ENCODE results near the gene TOMM7. TPM values are rescaled to one million over a fixed set of nuclear protein-coding genes. Genes with fewer than 3 reads are reported as not detected.
"Not testable (repeated sequence)": the region's sequence is repeated elsewhere in the genome, so short reads cannot be mapped to it uniquely, and the experiment has no call there.

TOMM7 gene
- total RNA-seq, 2 donors from 2014 or later: 270 to 281 TPM

- Mint-ChIP-seq H3K36me3 (no peaks in the 10 kb centered on the region), H3K27ac (peak overlapping the region; percentile 9 to 19), H3K9me3 (no peaks in the 10 kb centered on the region)
- DNase-seq (ENCODE audit: low spot score in 2 of 2): no peak
- no peak for ATAC-seq
Observed at GRCh38 chr7:22810843-22811242, 11.8 kb downstream of the TOMM7 start.

- Mint-ChIP-seq H3K9me3 (no peaks in the 10 kb centered on the region), H3K36me3 (no peaks in the 10 kb centered on the region), H3K27ac (peak overlapping the region in 1 of 2 donors; percentile 9)
- no peak for ATAC-seq
- DNase-seq (ENCODE audit: low spot score in 2 of 2): no peak
Observed at GRCh38 chr7:22809902-22810642, 12.6 kb downstream of the TOMM7 start.

GRCh38 chr7:22808140-22808539 is 14.5 kb downstream of the TOMM7 start:
- no peaks in the 10 kb centered on the region for H3K36me3 Mint-ChIP-seq
- no peaks in the 10 kb centered on the region for H3K9me3 Mint-ChIP-seq
- DNase-seq (ENCODE audit: low spot score in 2 of 2) (no peak), ATAC-seq (no peak)
- no peak overlapping the region for H3K27ac Mint-ChIP-seq

- H3K9me3 Mint-ChIP-seq: no peaks in the 10 kb centered on the region
- H3K36me3 Mint-ChIP-seq: no peaks in the 10 kb centered on the region
- H3K27ac Mint-ChIP-seq: no peak overlapping the region
- DNase-seq (ENCODE audit: low spot score in 2 of 2) (no peak), ATAC-seq (no peak)
Observed at GRCh38 chr7:22806752-22807151, 15.9 kb downstream of the TOMM7 start.

GRCh38 chr7:22805227-22805626 is 17.4 kb downstream of the TOMM7 start:
- DNase-seq (ENCODE audit: low spot score in 2 of 2): no peak
- Mint-ChIP-seq H3K27ac (no peak overlapping the region), H3K9me3 (no peaks in the 10 kb centered on the region), H3K36me3 (no peaks in the 10 kb centered on the region)
- ATAC-seq: no peak

GRCh38 chr7:22802831-22803230 is 19.8 kb downstream of the TOMM7 start:
- H3K36me3 Mint-ChIP-seq; H3K9me3 Mint-ChIP-seq; H3K27ac Mint-ChIP-seq; DNase-seq (ENCODE audit: low spot score in 2 of 2); ATAC-seq: not testable (repeated sequence)

- ATAC-seq: no peak
- Mint-ChIP-seq H3K9me3 (no peaks in the 10 kb centered on the region), H3K36me3 (peaks cover under 1 to 6% of the 10 kb centered on the region in 2 donors)
Observed at GRCh38 chr7:22802426-22802825, 20.2 kb downstream of the TOMM7 start.

GRCh38 chr7:22801912-22802311 is 20.7 kb downstream of the TOMM7 start:
- no peak overlapping the region for H3K27ac Mint-ChIP-seq
- peaks cover 5 to 6% of the 10 kb centered on the region in 2 donors for H3K36me3 Mint-ChIP-seq
- ATAC-seq (no peak), DNase-seq (ENCODE audit: low spot score in 2 of 2) (no peak)
- peaks cover 0 to 3% of the 10 kb centered on the region in 2 donors for H3K9me3 Mint-ChIP-seq

More at GRCh38 chr7:22802426-22802825, 20.2 kb downstream of the TOMM7 start:
- no peak for DNase-seq (ENCODE audit: low spot score in 2 of 2)
- no peak overlapping the region for H3K27ac Mint-ChIP-seq

GRCh38 chr7:22799633-22800032 is 23.0 kb downstream of the TOMM7 start:
- no peak overlapping the region for H3K27ac Mint-ChIP-seq
- no peak for DNase-seq (ENCODE audit: low spot score in 2 of 2)
- H3K36me3 Mint-ChIP-seq: peaks cover 6% of the 10 kb centered on the region in 2 donors
- peaks cover 0 to 6% of the 10 kb centered on the region in 2 donors for H3K9me3 Mint-ChIP-seq
- no peak for ATAC-seq

- Mint-ChIP-seq H3K36me3 (peaks cover 6% of the 10 kb centered on the region in 2 donors), H3K9me3 (peaks cover 0 to 6% of the 10 kb centered on the region in 2 donors), H3K27ac (no peak overlapping the region)
- ATAC-seq (no peak), DNase-seq (ENCODE audit: low spot score in 2 of 2) (no peak)
Observed at GRCh38 chr7:22793593-22794462, 28.8 kb downstream of the TOMM7 start.

- Mint-ChIP-seq H3K27ac (no peak overlapping the region), H3K9me3 (no peaks in the 10 kb centered on the region), H3K36me3 (no peaks in the 10 kb centered on the region)
- DNase-seq (ENCODE audit: low spot score in 2 of 2): no peak
- no peak for ATAC-seq
Observed at GRCh38 chr7:22791204-22792158, 31.2 kb downstream of the TOMM7 start.

- not testable (repeated sequence) for DNase-seq (ENCODE audit: low spot score in 2 of 2); ATAC-seq; H3K27ac Mint-ChIP-seq; H3K36me3 Mint-ChIP-seq; H3K9me3 Mint-ChIP-seq
Observed at GRCh38 chr7:22790640-22791039, 32.0 kb downstream of the TOMM7 start.

- no peak for ATAC-seq
- H3K27ac Mint-ChIP-seq: no peak overlapping the region
- H3K9me3 Mint-ChIP-seq: no peaks in the 10 kb centered on the region
- no peak for DNase-seq (ENCODE audit: low spot score in 2 of 2)
- no peaks in the 10 kb centered on the region for H3K36me3 Mint-ChIP-seq
Observed at GRCh38 chr7:22787951-22788350, 34.7 kb downstream of the TOMM7 start.

- no peaks in the 10 kb centered on the region for H3K36me3 Mint-ChIP-seq
- DNase-seq (ENCODE audit: low spot score in 2 of 2) (no peak), ATAC-seq (no peak)
- no peak overlapping the region for H3K27ac Mint-ChIP-seq
- no peaks in the 10 kb centered on the region for H3K9me3 Mint-ChIP-seq
Observed at GRCh38 chr7:22786290-22786932, 36.2 kb downstream of the TOMM7 start.

- DNase-seq (ENCODE audit: low spot score in 2 of 2) (no peak), ATAC-seq (no peak)
- Mint-ChIP-seq H3K36me3 (no peaks in the 10 kb centered on the region), H3K27ac (no peak overlapping the region), H3K9me3 (no peaks in the 10 kb centered on the region)
Observed at GRCh38 chr7:22784346-22784745, 38.3 kb downstream of the TOMM7 start.

- no peak for DNase-seq (ENCODE audit: low spot score in 2 of 2)
- no peak for ATAC-seq
- Mint-ChIP-seq H3K9me3 (no peaks in the 10 kb centered on the region), H3K36me3 (no peaks in the 10 kb centered on the region), H3K27ac (no peak overlapping the region)
Observed at GRCh38 chr7:22783421-22783820, 39.2 kb downstream of the TOMM7 start.
